ENCODE data around the gene ASXL1.
"Not testable (repeated sequence)": the region's sequence is repeated elsewhere in the genome, so short reads cannot be mapped to it uniquely, and the experiment has no call there.

The ASXL1 gene

GRCh38 chr20:32357869-32358631 lies at the start of gene ASXL1:
Gene ASXL1 (plus strand): TSS chr20:32358331. CDS start chr20:32358776, 445 bp downstream.
- DNase-seq (ENCODE audit: low read depth, low spot score): peak; percentile 95

- DNase-seq (ENCODE audit: low read depth, low spot score): no peak
Observed at GRCh38 chr20:32312718-32313424, 45.3 kb upstream of the ASXL1 start.

- no peak for DNase-seq (ENCODE audit: low read depth, low spot score)
Observed at GRCh38 chr20:32314768-32315167, 43.4 kb upstream of the ASXL1 start.

- DNase-seq (ENCODE audit: low read depth, low spot score): no peak
Observed at GRCh38 chr20:32315399-32315798, 42.7 kb upstream of the ASXL1 start.

GRCh38 chr20:32315891-32316290 lies 42.2 kb upstream of the ASXL1 start:
- DNase-seq (ENCODE audit: low read depth, low spot score): no peak

GRCh38 chr20:32316667-32317066 lies 41.5 kb upstream of the ASXL1 start:
- no peak for DNase-seq (ENCODE audit: low read depth, low spot score)

GRCh38 chr20:32319100-32319499 lies 39.0 kb upstream of the ASXL1 start:
- DNase-seq (ENCODE audit: low read depth, low spot score): no peak

GRCh38 chr20:32320305-32320704 lies 37.8 kb upstream of the ASXL1 start:
- DNase-seq (ENCODE audit: low read depth, low spot score): no peak

GRCh38 chr20:32321390-32321789 lies 36.7 kb upstream of the ASXL1 start:
- no peak for DNase-seq (ENCODE audit: low read depth, low spot score)

- not testable (repeated sequence) for DNase-seq (ENCODE audit: low read depth, low spot score)
Observed at GRCh38 chr20:32322260-32322659, 35.9 kb upstream of the ASXL1 start.

- DNase-seq (ENCODE audit: low read depth, low spot score): not testable (repeated sequence)
Observed at GRCh38 chr20:32323761-32324160, 34.4 kb upstream of the ASXL1 start.

- DNase-seq (ENCODE audit: low read depth, low spot score): no peak
Observed at GRCh38 chr20:32325706-32326503, 32.2 kb upstream of the ASXL1 start.

- DNase-seq (ENCODE audit: low read depth, low spot score): no peak
Observed at GRCh38 chr20:32326504-32326845, 31.7 kb upstream of the ASXL1 start.

GRCh38 chr20:32327087-32327681 lies 30.9 kb upstream of the ASXL1 start:
- DNase-seq (ENCODE audit: low read depth, low spot score): no peak

- no peak for DNase-seq (ENCODE audit: low read depth, low spot score)
Observed at GRCh38 chr20:32329817-32330554, 28.1 kb upstream of the ASXL1 start.

- no peak for DNase-seq (ENCODE audit: low read depth, low spot score)
Observed at GRCh38 chr20:32330555-32330897, 27.6 kb upstream of the ASXL1 start.

- DNase-seq (ENCODE audit: low read depth, low spot score): no peak
Observed at GRCh38 chr20:32332614-32333013, 25.5 kb upstream of the ASXL1 start.

- DNase-seq (ENCODE audit: low read depth, low spot score): no peak
Observed at GRCh38 chr20:32333181-32333987, 24.7 kb upstream of the ASXL1 start.

- no peak for DNase-seq (ENCODE audit: low read depth, low spot score)
Observed at GRCh38 chr20:32333988-32334885, 23.9 kb upstream of the ASXL1 start.
